Smooth muscle cell (in vitro differentiated cells): ENCODE measurements around the gene GNA14. TPM values are rescaled to one million over a fixed set of nuclear protein-coding genes. Genes with fewer than 3 reads are reported as not detected.

ENCODE experiments used
- DNase-seq: peaks from one replicate; lab custom pipeline; 2025; ENCODE audit not compliant: unreplicated experiment; lab: John Stamatoyannopoulos, UW
- H2AFZ ChIP-seq: fragments of 200-600 bp; sonication (generic); 2 replicates; pipeline ENCODE4 v1.6.0; 2016; ENCODE audit warnings: antibody characterized with exemption, low read depth, mild to moderate bottlenecking
- H3F3A ChIP-seq: fragments of 200-600 bp; sonication (generic); 2 replicates; pipeline ENCODE4 v1.6.0; 2017; ENCODE audit warnings: antibody characterized with exemption, low read depth
- H3K27ac ChIP-seq: fragments of 200-600 bp; sonication (generic); 2 replicates; pipeline ENCODE4 v1.5.1; 2016; ENCODE audit warnings: low read depth, mild to moderate bottlenecking
- H3K27me3 ChIP-seq: fragments of 200-600 bp; sonication (generic); 2 replicates; pipeline ENCODE4 v1.6.1; 2016; ENCODE audit warnings: low read depth, mild to moderate bottlenecking
- H3K36me3 ChIP-seq: fragments of 200-600 bp; sonication (generic); 2 replicates; pipeline ENCODE4 v1.5.1; 2016; ENCODE audit warnings: low read depth
- H3K4me1 ChIP-seq: fragments of 200-600 bp; sonication (generic); 2 replicates; pipeline ENCODE4 v1.5.1; 2016; ENCODE audit warnings: low read depth
- H3K4me2 ChIP-seq: fragments of 200-600 bp; sonication (generic); 2 replicates; pipeline ENCODE4 v1.6.0; 2016; ENCODE audit warnings: mild to moderate bottlenecking
- H3K4me3 ChIP-seq: fragments of 200-600 bp; sonication (generic); 2 replicates; pipeline ENCODE4 v1.5.1; 2016; ENCODE audit warnings: mild to moderate bottlenecking
- H3K79me2 ChIP-seq: fragments of 200-600 bp; sonication (generic); 2 replicates; pipeline ENCODE4 v1.6.0; 2016; ENCODE audit warnings: low read depth, mild to moderate bottlenecking
- H3K9ac ChIP-seq: fragments of 200-600 bp; sonication (generic); 2 replicates; pipeline ENCODE4 v1.6.0; 2016; ENCODE audit warnings: low read depth
- H3K9me3 ChIP-seq: fragments of 200-600 bp; sonication (generic); replicated peaks from 2 replicates; pipeline ENCODE4 v1.5.1; 2016; ENCODE audit warnings: low read depth
- H4K20me1 ChIP-seq: fragments of 200-600 bp; sonication (generic); 2 replicates; pipeline ENCODE4 v1.6.0; 2016; ENCODE audit warnings: low read depth
- WGBS: methylation state at CpG from one replicate; pipeline ENCODE4 v1.1.7; 2016; ENCODE audit warnings: low lambda C conversion rate; 5-methylcytosine and 5-hydroxymethylcytosine counted together
- polyA plus RNA-seq: library from polyadenylated mRNA; unstranded; fragments of >200 nt; fragmentation: Nextera tagmentation; extraction: Ambion mirVana; gene quantifications from 2 replicates; pipeline ENCODE4 v1.2.1, GENCODE V29; 2016
- total RNA-seq: library from RNA; depleted of rRNA; stranded (reverse); fragments of >200 nt; gene quantifications from 2 replicates; pipeline ENCODE4 v1.2.3, GENCODE V29; 2014
- TF ChIP-seq, protein P1 (sequence below): fragments of 200-600 bp; sonication (generic); IDR thresholded peaks from 2 replicates; pipeline ENCODE4 v1.5.1; 2017; ENCODE audit warnings: borderline replicate concordance, mild to moderate bottlenecking, antibody characterized with exemption; ENCODE audit not compliant: insufficient read depth, poor library complexity, severe bottlenecking

GNA14 gene
- total and polyA plus RNA-seq, 2 experiments from 2014 or later, result 1.6 to 10.2 TPM

DNA sequence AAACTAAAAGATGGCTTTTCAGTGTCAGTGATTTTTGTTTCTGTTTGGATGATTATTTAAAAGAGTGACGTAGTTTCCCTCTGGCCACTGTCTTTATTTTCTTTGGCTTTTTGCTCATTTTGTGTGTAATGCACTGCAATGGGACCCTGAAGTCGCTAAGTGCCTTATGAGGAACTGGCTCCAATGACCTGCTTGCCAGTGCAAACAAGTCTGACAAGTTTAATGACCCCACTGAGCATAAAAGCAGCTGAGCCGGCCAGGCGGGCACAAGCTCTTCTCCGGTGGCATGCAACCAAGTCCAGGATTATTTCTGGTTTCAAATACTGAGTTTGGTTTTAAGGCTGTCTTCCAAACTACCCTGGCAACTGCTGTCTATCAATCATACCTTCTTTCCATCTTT is 15.6 kb upstream of the GNA14 start:
- H3K4me2 ChIP-seq, result no peak overlapping the region
- 68% methylated on average over 5 of the region's 5 CpGs for WGBS
- no peaks in the 10 kb centered on the region for H4K20me1 ChIP-seq
- H2AFZ ChIP-seq, result no peak overlapping the region
- no peak for DNase-seq
- no peak overlapping the region for H3K4me3 ChIP-seq
- TF ChIP-seq, protein P1, sequence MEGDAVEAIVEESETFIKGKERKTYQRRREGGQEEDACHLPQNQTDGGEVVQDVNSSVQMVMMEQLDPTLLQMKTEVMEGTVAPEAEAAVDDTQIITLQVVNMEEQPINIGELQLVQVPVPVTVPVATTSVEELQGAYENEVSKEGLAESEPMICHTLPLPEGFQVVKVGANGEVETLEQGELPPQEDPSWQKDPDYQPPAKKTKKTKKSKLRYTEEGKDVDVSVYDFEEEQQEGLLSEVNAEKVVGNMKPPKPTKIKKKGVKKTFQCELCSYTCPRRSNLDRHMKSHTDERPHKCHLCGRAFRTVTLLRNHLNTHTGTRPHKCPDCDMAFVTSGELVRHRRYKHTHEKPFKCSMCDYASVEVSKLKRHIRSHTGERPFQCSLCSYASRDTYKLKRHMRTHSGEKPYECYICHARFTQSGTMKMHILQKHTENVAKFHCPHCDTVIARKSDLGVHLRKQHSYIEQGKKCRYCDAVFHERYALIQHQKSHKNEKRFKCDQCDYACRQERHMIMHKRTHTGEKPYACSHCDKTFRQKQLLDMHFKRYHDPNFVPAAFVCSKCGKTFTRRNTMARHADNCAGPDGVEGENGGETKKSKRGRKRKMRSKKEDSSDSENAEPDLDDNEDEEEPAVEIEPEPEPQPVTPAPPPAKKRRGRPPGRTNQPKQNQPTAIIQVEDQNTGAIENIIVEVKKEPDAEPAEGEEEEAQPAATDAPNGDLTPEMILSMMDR, result no peak
- no peaks in the 10 kb centered on the region for H3F3A ChIP-seq
- no peak overlapping the region for H3K9ac ChIP-seq
- no peak overlapping the region for H3K27ac ChIP-seq
- H3K79me2 ChIP-seq, result no peaks in the 10 kb centered on the region
- no peaks in the 10 kb centered on the region for H3K27me3 ChIP-seq
- H3K36me3 ChIP-seq, result no peaks in the 10 kb centered on the region
- H3K9me3 ChIP-seq, result no peaks in the 10 kb centered on the region
- H3K4me1 ChIP-seq, result no peaks in the 10 kb centered on the region

DNA sequence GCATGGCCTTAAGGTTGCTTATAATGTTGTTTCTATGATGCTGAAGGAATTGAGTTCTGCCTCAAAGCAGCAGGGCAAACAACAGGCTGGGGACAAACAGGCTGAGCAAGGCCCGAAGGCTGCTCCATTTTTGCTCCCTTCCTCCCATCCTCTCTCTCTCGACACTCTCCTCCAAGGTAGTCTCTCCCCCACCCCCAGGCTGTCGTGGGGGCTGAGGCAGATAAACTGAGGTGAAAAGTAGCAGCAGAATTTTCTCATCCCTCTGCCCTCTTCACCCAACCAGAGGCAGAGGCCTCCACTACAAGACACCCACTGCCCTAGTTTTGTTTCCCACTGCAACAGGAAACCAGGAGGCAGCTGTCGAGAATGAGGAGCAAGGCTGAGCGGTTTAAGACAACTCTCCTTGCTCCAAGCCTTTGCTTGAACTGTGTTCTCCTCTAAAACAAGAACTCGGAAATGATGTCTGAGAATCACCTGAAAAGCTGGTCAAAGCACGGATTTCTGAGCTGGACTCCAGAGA is 13.5 kb upstream of the GNA14 start:
- no peak overlapping the region for H3K9ac ChIP-seq

DNA sequence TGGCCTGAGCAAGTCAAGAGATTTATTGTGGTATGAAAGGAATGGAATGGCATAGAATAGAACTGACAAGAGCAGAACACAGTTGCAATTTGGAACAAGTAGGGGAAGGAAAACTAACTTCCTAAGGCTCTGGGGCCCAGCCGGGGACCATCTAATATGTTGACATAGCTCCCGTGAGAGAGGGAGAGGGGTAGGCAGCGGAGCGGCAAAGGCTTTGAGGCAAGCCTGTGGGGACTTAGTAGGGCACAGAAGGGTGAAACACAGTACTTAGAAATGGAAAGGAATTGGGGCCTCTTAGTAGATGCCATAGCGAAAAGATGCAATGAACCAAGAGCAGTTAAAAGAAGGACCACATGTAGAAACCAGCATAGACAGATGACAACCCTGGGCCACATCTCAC is 11.8 kb upstream of the GNA14 start:
- Histone ChIP-seq H3K4me1 (no peaks in the 10 kb centered on the region), H3K27me3 (no peaks in the 10 kb centered on the region), H3K9me3 (no peaks in the 10 kb centered on the region), H2AFZ (no peak overlapping the region), H3K4me3 (no peak overlapping the region), H3F3A (no peaks in the 10 kb centered on the region), H3K79me2 (no peaks in the 10 kb centered on the region), H3K27ac (no peak overlapping the region), H3K36me3 (no peaks in the 10 kb centered on the region), H3K4me2 (no peak overlapping the region), H3K9ac (no peak overlapping the region), H4K20me1 (no peaks in the 10 kb centered on the region)
- WGBS, result 87% methylated on average over 5 of the region's 5 CpGs
- TF ChIP-seq, protein P1, result no peak
- no peak for DNase-seq

More for the DNA sequence above, 13.5 kb upstream of the GNA14 start:
- no peaks in the 10 kb centered on the region for H3K79me2 ChIP-seq
- no peaks in the 10 kb centered on the region for H3K9me3 ChIP-seq
- 89% methylated on average over 7 of the region's 7 CpGs for WGBS
- TF ChIP-seq, protein P1, result no peak
- no peak for DNase-seq
- no peaks in the 10 kb centered on the region for H3K36me3 ChIP-seq
- H4K20me1 ChIP-seq, result no peaks in the 10 kb centered on the region
- H3K27me3 ChIP-seq, result no peaks in the 10 kb centered on the region
- H3K27ac ChIP-seq, result no peak overlapping the region
- no peak overlapping the region for H2AFZ ChIP-seq
- no peak overlapping the region for H3K4me3 ChIP-seq
- no peaks in the 10 kb centered on the region for H3K4me1 ChIP-seq
- H3F3A ChIP-seq, result no peaks in the 10 kb centered on the region
- no peak overlapping the region for H3K4me2 ChIP-seq

DNA sequence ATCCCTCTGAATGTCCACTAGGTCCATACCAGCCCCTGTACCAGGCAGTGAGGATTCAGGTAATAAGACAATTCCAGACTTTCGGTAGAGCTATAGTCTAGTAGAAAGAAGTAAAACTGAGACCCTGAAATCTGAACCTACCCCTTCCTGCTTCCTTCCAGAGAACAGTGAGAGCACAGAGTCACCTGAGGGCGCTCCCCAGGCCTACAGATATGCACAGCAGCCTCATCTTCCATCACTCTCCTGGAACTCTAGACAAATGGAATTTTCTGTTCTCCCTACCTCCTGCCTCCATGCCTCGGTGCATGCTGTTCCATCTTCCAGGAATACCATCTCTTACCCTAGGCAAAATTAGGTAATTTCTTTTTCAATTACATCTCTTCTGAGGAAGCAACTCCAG is 3.1 kb upstream of the GNA14 start:
- no peak overlapping the region for H2AFZ ChIP-seq
- no peak overlapping the region for H3K27ac ChIP-seq
- H3K9ac ChIP-seq, result no peak overlapping the region
- TF ChIP-seq, protein P1, result no peak
- peaks cover 24% of the 10 kb centered on the region for H3K27me3 ChIP-seq
- H3K4me1 ChIP-seq, result no peaks in the 10 kb centered on the region
- no peak overlapping the region for H3K4me3 ChIP-seq
- WGBS, result 91% methylated on average over 3 of the region's 3 CpGs
- no peaks in the 10 kb centered on the region for H3F3A ChIP-seq
- no peaks in the 10 kb centered on the region for H3K36me3 ChIP-seq
- no peaks in the 10 kb centered on the region for H3K9me3 ChIP-seq
- no peak overlapping the region for H3K4me2 ChIP-seq
- H3K79me2 ChIP-seq, result no peaks in the 10 kb centered on the region
- H4K20me1 ChIP-seq, result no peaks in the 10 kb centered on the region
- DNase-seq, result no peak
